ENCODE measurements around the gene HSPB2. TPM values are rescaled to one million over a fixed set of nuclear protein-coding genes. Genes with fewer than 3 reads are reported as not detected.

The HSPB2 gene
- total RNA-seq, 6 experiments from 2014 or later = 0.20 to 0.49 TPM; not detected in 4

DNA sequence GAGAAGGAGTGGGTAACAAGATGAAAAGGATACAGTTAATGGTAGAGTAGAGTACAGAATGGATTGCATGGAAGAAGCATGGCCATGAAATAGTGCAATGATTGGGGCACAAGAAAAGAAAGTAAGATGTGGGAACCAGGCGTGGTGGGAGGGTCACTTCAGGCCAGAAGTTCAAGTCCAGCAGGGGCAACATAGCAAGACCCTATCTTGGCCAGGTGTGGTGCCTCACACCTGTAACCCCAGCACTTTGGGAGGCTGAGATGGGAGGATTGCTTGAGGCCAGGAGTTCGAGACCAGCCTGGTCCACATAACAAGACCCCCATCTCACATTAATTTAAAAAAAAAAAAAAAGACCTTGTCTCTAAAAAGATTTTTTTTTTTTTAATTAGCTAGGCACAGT is 4.8 kb downstream of the HSPB2 start:
- DNase-seq (no peak), ATAC-seq (no peak)
- H3K4me1 ChIP-seq = peaks cover 0 to 18% (median 2%) of the 10 kb centered on the region in 4 donors
- intact Hi-C loops (cut with DNase I) = no loop called here
- TF ChIP-seq, protein P1, sequence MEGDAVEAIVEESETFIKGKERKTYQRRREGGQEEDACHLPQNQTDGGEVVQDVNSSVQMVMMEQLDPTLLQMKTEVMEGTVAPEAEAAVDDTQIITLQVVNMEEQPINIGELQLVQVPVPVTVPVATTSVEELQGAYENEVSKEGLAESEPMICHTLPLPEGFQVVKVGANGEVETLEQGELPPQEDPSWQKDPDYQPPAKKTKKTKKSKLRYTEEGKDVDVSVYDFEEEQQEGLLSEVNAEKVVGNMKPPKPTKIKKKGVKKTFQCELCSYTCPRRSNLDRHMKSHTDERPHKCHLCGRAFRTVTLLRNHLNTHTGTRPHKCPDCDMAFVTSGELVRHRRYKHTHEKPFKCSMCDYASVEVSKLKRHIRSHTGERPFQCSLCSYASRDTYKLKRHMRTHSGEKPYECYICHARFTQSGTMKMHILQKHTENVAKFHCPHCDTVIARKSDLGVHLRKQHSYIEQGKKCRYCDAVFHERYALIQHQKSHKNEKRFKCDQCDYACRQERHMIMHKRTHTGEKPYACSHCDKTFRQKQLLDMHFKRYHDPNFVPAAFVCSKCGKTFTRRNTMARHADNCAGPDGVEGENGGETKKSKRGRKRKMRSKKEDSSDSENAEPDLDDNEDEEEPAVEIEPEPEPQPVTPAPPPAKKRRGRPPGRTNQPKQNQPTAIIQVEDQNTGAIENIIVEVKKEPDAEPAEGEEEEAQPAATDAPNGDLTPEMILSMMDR (IDR thresholded peaks at IDR 0.05) = no peak
- TF ChIP-seq POLR2A (IDR thresholded peaks at IDR 0.05) = no peak
- H3K9me3 ChIP-seq = no peaks in the 10 kb centered on the region
- WGBS (ENCODE audit: insufficient coverage, low coverage, low lambda C conversion rate, missing lambda C conversion rate) = 93% methylated on average over 2 of the region's 2 CpGs
- H3K36me3 ChIP-seq = no peaks in the 10 kb centered on the region
- H3K27ac ChIP-seq = peak overlapping the region in 2 of 3 donors; percentile 61 to 89
- no peak overlapping the region for H3K4me3 ChIP-seq
- no peaks in the 10 kb centered on the region for H3K27me3 ChIP-seq

DNA sequence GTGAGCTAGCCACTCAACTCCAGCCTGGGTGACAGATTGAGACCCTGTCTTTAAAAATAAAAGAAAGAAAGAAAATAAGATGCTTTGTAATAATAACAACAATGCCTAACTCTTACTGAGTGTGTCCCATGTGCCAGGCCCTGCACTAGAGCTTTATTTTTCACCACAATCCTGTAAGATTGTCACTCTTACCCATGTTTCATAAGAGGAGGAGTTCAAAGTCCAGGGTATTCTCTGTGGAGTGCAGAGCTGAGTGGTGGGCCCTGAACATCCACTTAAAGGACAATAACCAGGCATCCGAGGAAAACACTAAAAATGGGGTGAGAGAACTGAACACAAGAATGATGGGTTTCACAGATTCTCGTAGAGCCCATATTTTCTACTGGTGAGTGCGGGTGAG is 5.3 kb downstream of the HSPB2 start:
- ATAC-seq = no peak
- Histone ChIP-seq H3K4me1 (peaks cover 0 to 23% (median 3%) of the 10 kb centered on the region in 4 donors), H3K4me3 (no peak overlapping the region), H3K9me3 (no peaks in the 10 kb centered on the region), H3K36me3 (no peaks in the 10 kb centered on the region), H3K27me3 (no peaks in the 10 kb centered on the region), H3K27ac (peak overlapping the region in 2 of 3 donors; percentile 61 to 89)
- TF ChIP-seq, protein P1 (IDR thresholded peaks at IDR 0.05) = no peak
- intact Hi-C loops (cut with DNase I) = no loop called here
- WGBS (ENCODE audit: insufficient coverage, low coverage, low lambda C conversion rate, missing lambda C conversion rate) = 82% methylated on average over 3 of the region's 3 CpGs
- DNase-seq = no peak

DNA sequence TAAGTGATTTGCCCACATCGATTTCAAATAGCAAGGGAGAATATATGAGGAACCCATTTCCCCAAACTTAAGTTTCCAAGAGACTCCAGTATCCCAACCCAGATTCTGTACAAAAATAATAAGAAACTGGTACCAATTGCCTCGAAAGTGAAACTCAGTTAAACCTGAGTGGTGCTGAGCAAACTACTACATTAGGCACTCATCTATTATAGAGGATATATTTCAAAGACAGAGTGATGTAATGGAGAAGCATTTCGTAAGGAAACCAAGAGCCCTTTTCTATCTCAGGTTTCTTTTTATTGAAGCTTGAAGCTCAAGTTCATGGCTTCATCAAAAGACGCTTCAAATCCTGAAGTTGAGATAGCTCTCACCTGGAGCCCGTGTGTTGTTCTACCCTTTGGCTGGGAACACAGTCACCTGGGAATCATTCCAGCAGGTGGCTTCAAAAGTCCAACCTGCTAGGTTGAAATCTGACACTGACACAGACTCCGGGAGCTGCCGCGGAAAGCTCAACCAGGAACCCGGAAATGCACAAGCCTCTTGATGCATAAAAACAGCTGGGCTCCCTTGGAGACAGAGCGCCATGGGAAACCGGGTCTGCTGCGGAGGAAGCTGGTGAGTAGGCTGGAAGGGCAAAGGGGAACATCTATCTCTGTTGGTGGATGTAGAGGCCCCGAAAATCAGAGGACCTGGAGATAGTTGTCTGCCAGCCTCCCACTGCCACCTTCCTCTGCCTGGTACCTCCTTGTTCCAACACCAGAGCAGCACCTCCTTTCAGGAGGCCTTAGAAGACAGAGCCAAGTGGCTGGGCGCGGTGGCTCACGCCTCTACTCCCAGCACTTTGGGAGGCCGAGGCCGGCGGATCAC is 6.1 kb downstream of the HSPB2 start, which contains the start of gene C11orf52:
Gene C11orf52, plus strand, starts transcription at position 524 of the 867 bp plus-strand sequence. Its CDS starts 60 bp downstream, at position 584.
- H3K27ac ChIP-seq = peak within 1 kb of the TSS; percentile 61 to 89 (median 75)
- ATAC-seq (peak; percentile 86 to 94 (median 92)), DNase-seq (peak; percentile 76 to 92 (median 82))
- H3K36me3 ChIP-seq = no peaks in the 10 kb centered on the region
- peak; percentile 61 for TF ChIP-seq POLR2A (IDR thresholded peaks at IDR 0.05)
- TF ChIP-seq, protein P1 (IDR thresholded peaks at IDR 0.05) = peak in 1 of 4 donors; percentile 14
- peaks cover 0 to 31% (median 5%) of the 10 kb centered on the region in 4 donors for H3K4me1 ChIP-seq
- no peaks in the 10 kb centered on the region for H3K27me3 ChIP-seq
- intact Hi-C loops (cut with DNase I) = no loop called here
- peak within 1 kb of the TSS; percentile 30 to 58 (median 50) for H3K4me3 ChIP-seq
- no peaks in the 10 kb centered on the region for H3K9me3 ChIP-seq
- 29% methylated on average over 19 of the region's 19 CpGs for WGBS (ENCODE audit: insufficient coverage, low coverage, low lambda C conversion rate, missing lambda C conversion rate)

DNA sequence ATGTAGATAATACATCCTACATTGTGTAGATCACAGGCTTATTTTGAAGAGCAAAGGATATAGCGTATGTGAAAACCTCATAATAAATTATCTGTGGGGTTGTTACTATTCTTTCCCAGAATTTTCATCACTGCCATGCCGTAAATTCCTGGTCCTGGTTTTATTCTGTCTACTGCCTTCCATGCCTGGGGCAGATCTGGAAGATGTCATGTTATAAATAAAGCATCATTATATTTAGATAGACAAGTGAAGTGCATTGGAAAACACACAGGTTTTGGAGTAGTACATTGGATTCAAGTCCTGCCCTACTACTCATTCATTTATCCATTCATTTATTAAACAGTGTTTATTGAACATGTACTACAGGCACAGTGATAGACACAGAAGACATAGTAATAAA is 8.4 kb downstream of the HSPB2 start:
- H3K4me1 ChIP-seq = peaks cover 0 to 54% (median 9%) of the 10 kb centered on the region in 4 donors
- WGBS (ENCODE audit: insufficient coverage, low coverage, low lambda C conversion rate, missing lambda C conversion rate) = 50% methylated on average over 2 of the region's 2 CpGs
- intact Hi-C loops (cut with DNase I) = no loop called here

More for the DNA sequence above, 8.4 kb downstream of the HSPB2 start:
- ATAC-seq (no peak), DNase-seq (no peak)
- Histone ChIP-seq H3K4me3 (no peak overlapping the region), H3K27me3 (no peaks in the 10 kb centered on the region), H3K36me3 (no peaks in the 10 kb centered on the region), H3K27ac (no peak overlapping the region), H3K9me3 (no peaks in the 10 kb centered on the region)
- TF ChIP-seq, protein P1 (IDR thresholded peaks at IDR 0.05) = no peak
- TF ChIP-seq POLR2A (IDR thresholded peaks at IDR 0.05) = no peak
